Thymus (tissue), 14 donors: Measurements from ENCODE around the gene ERV3-1. TPM values are rescaled to one million over a fixed set of nuclear protein-coding genes. Genes with fewer than 3 reads are reported as not detected.
"Not testable (repeated sequence)": the region's sequence is repeated elsewhere in the genome, so short reads cannot be mapped to it uniquely, and the experiment has no call there.

Experiments used
- DNase-seq, 9 donors: peaks; one replicate each; pipeline ENCODE4 v3.0.0-alpha.2; 2013; ENCODE audit warnings: low spot score in 9 of 9, low read depth in 6 of 9, missing footprints in 1 of 9
- H3K27ac ChIP-seq, 2 donors: one replicate each; pipeline ENCODE4 v1.5.1; 2013; ENCODE audit warnings: control low read depth in 1 of 2, low read depth in 1 of 2, low read length in 1 of 2, mild to moderate bottlenecking in 1 of 2, moderate library complexity in 1 of 2
- H3K27me3 ChIP-seq, 2 donors: one replicate each; pipeline ENCODE4 v1.5.1; 2013; ENCODE audit warnings: low read length in 1 of 2; ENCODE audit not compliant: control insufficient read depth in 2 of 2, insufficient read depth in 1 of 2
- H3K36me3 ChIP-seq, 2 donors: one replicate each; pipeline ENCODE4 v1.5.1; 2013; ENCODE audit warnings: low read length in 1 of 2, mild to moderate bottlenecking in 1 of 2, moderate library complexity in 1 of 2; ENCODE audit not compliant: control insufficient read depth in 2 of 2, insufficient read depth in 2 of 2
- H3K4me1 ChIP-seq, 2 donors: one replicate each; pipeline ENCODE4 v1.5.1; 2013; ENCODE audit warnings: low read length in 2 of 2; ENCODE audit not compliant: control insufficient read depth in 2 of 2, insufficient read depth in 2 of 2
- H3K4me3 ChIP-seq, 2 donors: one replicate each; pipeline ENCODE4 v1.5.1; 2013; ENCODE audit warnings: low read length in 2 of 2, control low read depth in 1 of 2, mild to moderate bottlenecking in 1 of 2
- H3K9me3 ChIP-seq, 2 donors: one replicate each; pipeline ENCODE4 v1.5.1; 2013; ENCODE audit warnings: low read length in 1 of 2, mild to moderate bottlenecking in 1 of 2; ENCODE audit not compliant: control insufficient read depth in 2 of 2, insufficient read depth in 1 of 2
- WGBS: extraction: QIAGEN DNeasy Blood & Tissue Kit; methylation state at CpG from one replicate; pipeline ENCODE4 v1.1.7; 2013; 5-methylcytosine and 5-hydroxymethylcytosine counted together
- long read RNA-seq, 10 donors: transcript quantifications; one replicate each; lab custom pipeline, GENCODE V29; 2026
- polyA plus RNA-seq: library from polyadenylated mRNA; stranded (reverse); fragments of 200-250 nt; gene quantifications from one replicate; pipeline ENCODE4 v1.2.3, GENCODE V29; 2013
- total RNA-seq: library from RNA; stranded (reverse); fragments of 120-200 nt; gene quantifications from one replicate; pipeline ENCODE4 v1.2.4, GENCODE V29; 2013
- donor health status: healthy.

ERV3-1 gene
- total RNA-seq (10.7 TPM), polyA plus RNA-seq (7.7 TPM)
- long read RNA-seq, donor 1: 0 reads
- long read RNA-seq, donor 2: 0 reads
- long read RNA-seq, donor 3, transcript ERV3-1-201 (2 exons, 2,719 nt): major isoform, 12 of 13 reads
- long read RNA-seq, donor 3, partial matches to known transcripts: 0 of 13 reads
- long read RNA-seq, donor 3, other reads (novel, unspliced or antisense): 0 of 13 reads
- long read RNA-seq, donor 4, partial matches to known transcripts: 0 of 4 reads
- long read RNA-seq, donor 4, other reads (novel, unspliced or antisense): 0 of 4 reads
- long read RNA-seq, donor 5, transcript ERV3-1-201 (2 exons, 2,719 nt): major isoform, 6 of 14 reads
- long read RNA-seq, donor 5, partial matches to known transcripts: 0 of 14 reads
- long read RNA-seq, donor 5, other reads (novel, unspliced or antisense): 0 of 14 reads
- long read RNA-seq, donor 6, transcript ERV3-1-201 (2 exons, 2,719 nt): major isoform, 6 of 8 reads
- long read RNA-seq, donor 6, partial matches to known transcripts: 0 of 8 reads
- long read RNA-seq, donor 6, other reads (novel, unspliced or antisense): 0 of 8 reads
- long read RNA-seq, donor 7, partial matches to known transcripts: 0 of 5 reads
- long read RNA-seq, donor 7, other reads (novel, unspliced or antisense): 0 of 5 reads
- long read RNA-seq, donor 8, partial matches to known transcripts: 0 of 7 reads
- long read RNA-seq, donor 8, other reads (novel, unspliced or antisense): 0 of 7 reads
- long read RNA-seq, donor 9, partial matches to known transcripts: 0 of 5 reads
- long read RNA-seq, donor 9, other reads (novel, unspliced or antisense): 0 of 5 reads
- long read RNA-seq, donor 10, partial matches to known transcripts: 0 of 3 reads
- long read RNA-seq, donor 10, other reads (novel, unspliced or antisense): 0 of 3 reads

GRCh38 chr7:65006094-65006992 lies at the start of gene ERV3-1:
ERV3-1 (minus strand) TSS chr7:65006687; CDS start chr7:64993026, 13,661 bp downstream.
- peaks cover 5 to 8% of the 10 kb centered on the region in 2 donors for H3K4me1 ChIP-seq
- WGBS: under 1% methylated on average over 33 of the region's 33 CpGs
- H3K36me3 ChIP-seq: peaks cover 5 to 9% of the 10 kb centered on the region in 2 donors
- peak within 1 kb of the TSS; percentile 85 to 91 for H3K27ac ChIP-seq
- no peaks in the 10 kb centered on the region for H3K27me3 ChIP-seq
- peaks cover 0 to 4% of the 10 kb centered on the region in 2 donors for H3K9me3 ChIP-seq
- peak; percentile 86 to 98 (median 94) for DNase-seq
- H3K4me3 ChIP-seq: peak within 1 kb of the TSS; percentile 82 to 86

- H3K4me1 ChIP-seq, H3K4me3 ChIP-seq, DNase-seq, H3K9me3 ChIP-seq, H3K27me3 ChIP-seq, H3K36me3 ChIP-seq, H3K27ac ChIP-seq: not testable (repeated sequence)
- 85% methylated on average over 4 of the region's 4 CpGs for WGBS
Measured at GRCh38 chr7:65055786-65056185, 49.3 kb upstream of the ERV3-1 start.

- 65% methylated on average over 2 of the region's 2 CpGs for WGBS
Measured at GRCh38 chr7:65054466-65054994, 48.0 kb upstream of the ERV3-1 start.

GRCh38 chr7:65051654-65052053 lies 45.2 kb upstream of the ERV3-1 start:
- not testable (repeated sequence) for DNase-seq, H3K27me3 ChIP-seq, H3K27ac ChIP-seq, H3K4me3 ChIP-seq, H3K9me3 ChIP-seq, H3K4me1 ChIP-seq, H3K36me3 ChIP-seq
- 100% methylated on average over 1 of the region's 3 CpGs for WGBS

More at GRCh38 chr7:65054466-65054994, 48.0 kb upstream of the ERV3-1 start:
- H3K36me3 ChIP-seq, H3K27ac ChIP-seq, H3K9me3 ChIP-seq, H3K27me3 ChIP-seq, H3K4me3 ChIP-seq, H3K4me1 ChIP-seq, DNase-seq: not testable (repeated sequence)

- H3K36me3 ChIP-seq, H3K27ac ChIP-seq, H3K4me1 ChIP-seq, H3K9me3 ChIP-seq, H3K4me3 ChIP-seq, H3K27me3 ChIP-seq, DNase-seq: not testable (repeated sequence)
Measured at GRCh38 chr7:65051139-65051538, 44.7 kb upstream of the ERV3-1 start.

- H3K4me1 ChIP-seq, H3K27me3 ChIP-seq: not testable (repeated sequence)
- WGBS: 97% methylated on average over 4 of the region's 4 CpGs
Measured at GRCh38 chr7:65046329-65046728, 39.8 kb upstream of the ERV3-1 start.

GRCh38 chr7:65045589-65045988 lies 39.1 kb upstream of the ERV3-1 start:
- DNase-seq, H3K27ac ChIP-seq, H3K4me3 ChIP-seq, H3K36me3 ChIP-seq, H3K27me3 ChIP-seq, H3K9me3 ChIP-seq, H3K4me1 ChIP-seq: not testable (repeated sequence)
- WGBS: 98% methylated on average over 2 of the region's 2 CpGs

More at GRCh38 chr7:65046329-65046728, 39.8 kb upstream of the ERV3-1 start:
- H3K27ac ChIP-seq, H3K9me3 ChIP-seq, H3K36me3 ChIP-seq, DNase-seq, H3K4me3 ChIP-seq: not testable (repeated sequence)

GRCh38 chr7:65038767-65039166 lies 32.3 kb upstream of the ERV3-1 start:
- H3K9me3 ChIP-seq, H3K36me3 ChIP-seq, H3K4me1 ChIP-seq, H3K27me3 ChIP-seq: not testable (repeated sequence)
- peak overlapping the region; percentile 5 to 68 for H3K27ac ChIP-seq
- peak overlapping the region; percentile 48 to 72 for H3K4me3 ChIP-seq
- WGBS: 1% methylated on average over 35 of the region's 35 CpGs
- DNase-seq: peak in 7 of 9 donors; percentile 10 to 42 (median 14)
